Right forelimb (tissue), 1 donor: ENCODE results near the gene CTRB1.

Experiments
- DNase-seq: peaks from one replicate; pipeline ENCODE4 v3.0.0-alpha.2; 2018

The CTRB1 gene

GRCh38 chr16:75226550-75227360 lies 8.0 kb downstream of the CTRB1 start:
- no peak for DNase-seq

- DNase-seq = no peak
Observed at GRCh38 chr16:75227361-75228142, 8.8 kb downstream of the CTRB1 start.

GRCh38 chr16:75228143-75228976 lies 9.6 kb downstream of the CTRB1 start:
- DNase-seq = no peak

- no peak for DNase-seq
Observed at GRCh38 chr16:75229172-75230031, 10.6 kb downstream of the CTRB1 start.

DNA sequence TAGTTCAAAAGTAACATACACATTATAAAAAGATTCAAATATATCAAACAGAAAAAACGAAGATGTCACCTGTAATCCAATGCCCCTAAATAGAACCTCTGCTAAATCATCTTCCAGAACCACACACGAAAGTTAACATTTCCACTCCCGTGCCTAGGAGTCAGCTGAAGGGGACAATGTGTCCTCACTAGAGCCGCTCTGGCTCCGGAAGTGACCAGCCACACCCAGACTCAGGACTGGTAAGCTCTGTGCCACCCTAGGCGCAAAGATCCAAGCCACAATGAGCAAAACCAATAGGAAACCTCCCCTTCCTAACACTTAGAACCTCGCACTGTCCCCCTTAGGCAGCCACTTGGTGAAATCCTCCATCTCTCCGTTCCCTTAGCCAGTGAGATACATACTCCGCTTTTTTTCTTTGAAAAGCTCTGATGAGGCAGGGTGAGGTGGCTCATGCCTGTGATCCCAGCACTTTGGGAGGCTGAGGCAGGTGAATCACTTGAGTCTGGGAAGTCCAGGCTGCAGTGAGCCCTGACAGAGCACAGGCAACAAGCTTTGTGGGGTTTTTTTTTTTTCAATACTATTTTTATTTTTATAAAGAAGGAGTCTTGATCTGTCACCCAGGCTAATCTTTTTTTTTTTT lies 11.8 kb downstream of the CTRB1 start:
- no peak for DNase-seq

GRCh38 chr16:75231570-75231969 lies 12.8 kb downstream of the CTRB1 start:
- DNase-seq = no peak

DNA sequence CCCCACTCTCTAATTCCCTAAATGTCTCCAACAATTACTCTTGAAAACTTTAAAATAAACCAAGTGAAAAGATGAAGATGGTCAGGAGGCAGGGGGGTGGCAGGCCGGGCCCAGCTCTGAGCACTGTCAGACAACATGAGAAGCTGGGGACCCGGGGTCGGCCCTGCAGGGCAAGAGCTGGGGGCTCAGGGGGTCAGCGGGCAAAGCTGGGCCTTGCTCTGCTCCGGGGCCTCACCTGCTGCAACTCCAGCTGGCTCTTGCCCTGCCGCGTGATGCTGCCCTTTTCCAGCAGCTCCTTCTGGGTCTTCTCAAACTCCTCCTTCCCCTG lies 14.8 kb downstream of the CTRB1 start:
- DNase-seq = no peak

- no peak for DNase-seq
Observed at GRCh38 chr16:75234856-75235696, 16.3 kb downstream of the CTRB1 start.

DNA sequence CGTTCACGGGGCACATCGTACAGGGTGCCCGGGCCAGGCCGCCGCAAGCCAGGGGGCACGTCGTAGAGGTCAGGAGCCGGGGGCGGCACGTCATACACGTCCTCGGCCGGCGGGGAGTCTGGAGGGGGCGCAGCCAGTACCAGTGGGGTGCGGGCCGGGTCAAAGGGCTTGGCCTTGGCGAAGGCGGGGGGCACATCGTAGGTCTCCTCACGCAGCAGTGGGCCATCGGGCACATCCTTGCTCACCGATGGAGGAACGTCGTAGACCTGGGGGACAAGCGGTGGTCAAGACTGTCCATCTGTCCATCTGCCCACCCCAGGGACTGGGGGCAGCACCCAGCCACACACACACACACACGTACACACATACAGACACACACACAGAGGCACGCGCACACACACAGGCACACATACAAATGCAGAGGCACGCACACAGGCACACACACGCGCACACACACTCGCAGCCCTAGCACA lies 17.0 kb downstream of the CTRB1 start:
- peak; percentile 46 for DNase-seq

DNA sequence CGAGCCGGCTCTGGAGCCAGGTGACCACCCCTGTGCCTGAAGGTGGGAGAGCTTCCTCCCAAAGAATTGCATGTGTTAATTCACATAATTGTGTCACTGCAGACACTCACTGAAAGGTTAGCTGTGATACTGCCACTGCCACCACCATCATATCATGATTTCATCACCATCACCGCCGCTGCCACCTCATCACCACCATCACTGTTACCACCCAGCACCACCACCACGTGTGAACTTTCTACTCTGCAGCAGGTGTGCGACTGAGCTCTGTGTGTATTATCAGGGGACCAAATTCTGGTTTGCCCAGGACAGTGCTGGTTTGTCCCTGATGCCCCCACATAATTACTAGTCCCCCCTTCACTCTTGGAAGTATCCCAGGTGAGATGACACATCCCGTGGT lies 17.4 kb downstream of the CTRB1 start:
- DNase-seq = no peak

- DNase-seq = peak; percentile 46
Observed at GRCh38 chr16:75236736-75237397, 18.1 kb downstream of the CTRB1 start.

DNA sequence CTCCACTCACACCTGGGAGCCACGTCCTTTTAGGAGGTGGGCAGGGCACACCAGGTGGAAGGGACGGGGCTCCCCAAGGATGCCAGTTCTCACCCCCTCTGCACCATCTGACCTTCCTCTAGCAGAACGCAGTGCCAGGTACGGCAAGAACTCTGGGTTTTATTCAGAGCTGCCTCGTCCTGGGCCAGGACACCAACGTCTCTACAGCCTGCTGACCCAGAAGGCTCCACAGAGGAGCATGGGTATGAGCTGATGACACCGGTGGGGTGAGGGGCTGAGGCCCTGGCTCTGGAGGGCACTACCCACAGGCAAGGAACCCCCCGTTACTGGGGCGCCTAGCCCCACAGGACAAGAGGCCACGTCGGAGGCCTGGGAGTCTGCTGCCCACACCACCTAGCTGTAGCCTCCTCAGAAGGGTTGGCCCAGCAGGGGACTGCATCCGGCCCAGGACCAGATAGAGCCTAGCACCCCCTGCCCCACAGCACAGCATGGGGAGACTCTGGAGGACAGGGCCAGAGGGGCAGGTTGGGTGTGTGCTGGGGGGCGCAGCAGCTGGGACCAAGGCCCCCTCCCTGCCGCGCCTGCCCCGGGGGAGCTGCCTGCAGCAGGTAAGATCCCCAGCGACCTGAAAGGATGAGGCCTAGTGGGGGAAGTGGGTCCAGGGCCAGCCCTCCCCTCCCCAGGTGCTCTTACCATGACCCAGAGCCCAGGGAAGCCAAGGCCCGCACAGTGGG lies 18.8 kb downstream of the CTRB1 start:
- DNase-seq = peak; percentile 43

DNA sequence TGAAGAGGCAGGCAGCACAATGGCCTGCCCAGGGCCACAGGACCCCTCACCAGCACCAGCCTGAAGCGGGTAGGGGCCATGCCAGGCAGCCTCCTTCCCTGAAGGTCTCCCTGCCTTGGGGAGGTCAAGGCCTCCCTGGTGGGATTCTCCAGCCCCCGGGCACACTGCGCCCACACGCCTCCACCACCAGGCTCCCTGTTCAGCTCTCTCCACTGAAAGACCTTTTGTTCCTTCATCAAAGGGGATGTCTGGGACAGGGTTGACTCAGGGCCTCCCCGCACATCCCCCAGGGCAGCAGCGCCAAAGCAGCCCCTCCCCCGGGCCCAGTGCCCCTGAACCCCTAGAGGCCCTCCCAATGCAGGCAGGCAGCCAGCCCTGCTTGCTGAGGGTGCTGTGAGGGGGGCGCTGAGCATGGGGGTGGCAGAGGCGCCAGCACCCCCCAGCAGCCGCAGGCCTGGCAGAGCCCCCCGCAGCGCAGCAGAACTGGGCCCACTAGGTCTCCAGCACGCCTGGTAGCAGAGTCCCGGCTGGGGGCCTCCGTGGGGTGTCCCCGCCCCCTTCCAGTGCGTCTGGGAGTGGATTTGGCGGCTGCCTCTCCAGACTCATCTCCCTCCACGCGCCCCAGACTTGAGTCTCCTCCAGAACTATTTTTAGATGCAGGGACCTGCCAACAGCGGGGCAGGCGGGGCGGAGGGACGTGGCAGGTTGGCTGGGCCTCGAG lies 19.5 kb downstream of the CTRB1 start:
- DNase-seq = peak; percentile 92

DNA sequence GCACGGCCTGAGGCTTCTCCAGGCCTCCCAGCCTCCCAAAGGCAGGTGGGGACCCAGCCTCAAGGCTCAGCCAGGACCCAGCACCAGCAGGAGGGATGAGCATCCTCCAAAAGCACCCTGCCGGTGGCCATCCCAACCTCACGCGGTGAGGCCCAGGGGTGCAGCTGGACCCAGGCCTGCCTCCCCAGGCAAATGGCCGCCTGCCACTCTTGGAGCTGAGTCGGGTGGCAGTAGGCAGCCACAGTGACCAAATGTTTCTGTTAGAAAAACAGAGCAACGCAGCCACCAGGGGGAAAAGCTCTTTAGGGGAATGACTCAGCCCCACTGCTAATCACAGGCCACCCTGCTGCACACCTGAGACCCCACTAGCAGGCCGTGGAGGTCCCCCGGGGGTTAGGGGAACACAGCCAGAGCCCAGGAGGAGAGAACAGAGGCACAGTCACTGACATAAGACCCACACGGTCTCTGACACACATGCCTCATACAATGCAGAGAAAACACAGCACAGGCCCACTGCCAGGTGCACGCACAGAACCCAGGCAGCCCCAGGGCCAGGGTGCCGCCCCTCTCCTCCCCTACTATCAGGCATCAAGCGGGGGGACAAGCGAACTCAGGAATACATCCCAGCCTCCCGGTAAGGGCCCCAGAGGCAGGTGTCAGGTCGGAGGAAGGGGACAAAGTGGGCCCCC lies 20.2 kb downstream of the CTRB1 start:
- DNase-seq = no peak

GRCh38 chr16:75239542-75240122 lies 20.8 kb downstream of the CTRB1 start:
- DNase-seq = peak; percentile 42

- peak; percentile 41 for DNase-seq
Observed at GRCh38 chr16:75240633-75241032, 21.8 kb downstream of the CTRB1 start.

DNA sequence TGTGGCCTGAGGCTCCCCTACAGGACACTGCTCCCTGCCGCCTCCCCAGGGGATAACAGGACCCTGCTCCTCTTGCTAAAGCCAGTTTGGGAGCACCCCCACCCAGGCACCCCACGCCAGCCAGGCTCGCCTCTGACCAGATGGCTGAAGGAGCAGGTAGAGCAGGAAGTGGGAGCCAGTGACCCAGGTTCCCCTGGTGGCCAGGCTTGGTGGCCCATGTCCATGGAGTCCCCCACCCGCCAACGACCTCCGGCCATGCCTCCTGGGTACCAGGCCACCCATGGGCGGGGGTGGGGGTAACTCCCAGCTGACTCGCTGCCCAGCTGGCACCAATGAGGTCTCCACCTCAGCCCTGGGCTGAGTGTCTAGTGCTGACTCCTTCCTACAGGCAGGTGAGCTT lies 22.6 kb downstream of the CTRB1 start:
- DNase-seq = no peak

- no peak for DNase-seq
Observed at GRCh38 chr16:75241955-75242354, 23.2 kb downstream of the CTRB1 start.
